HepG2 (cell line): ENCODE results near the gene NDRG3. TPM values are rescaled to one million over a fixed set of nuclear protein-coding genes. Genes with fewer than 3 reads are reported as not detected.
A peak's percentile ranks its signal among the peaks of the same experiment; 100 is the strongest.

Source experiments
- DMAP1 ChIP-seq: IDR thresholded peaks from 2 replicates; pipeline ENCODE4 v1.6.1; 2016
- ETV5 ChIP-seq: IDR thresholded peaks from 2 replicates; pipeline ENCODE4 v1.6.1; 2018; ENCODE audit warnings: missing biosample characterization, missing genetic modification reagents, inconsistent platforms, borderline replicate concordance
- FOXC1 ChIP-seq: sonication (generic); formaldehyde crosslinking; IDR thresholded peaks from 2 replicates; pipeline ENCODE4 v1.8.0; 2022; ENCODE audit warnings: mild to moderate bottlenecking, missing genetic modification reagents, borderline replicate concordance
- FOXO4 ChIP-seq: sonication (generic); formaldehyde crosslinking; conservative IDR thresholded peaks from 2 replicates; pipeline ENCODE4 v1.8.1; 2023; ENCODE audit warnings: missing genetic modification reagents
- GABPA ChIP-seq, 2 experiments: IDR thresholded peaks; 2 replicates each; pipeline ENCODE4 v1.6.1; 2011 to 2016; ENCODE audit warnings: low read depth in 2 of 2, low read length in 1 of 2, missing biosample characterization in 1 of 2, missing genetic modification characterization in 1 of 2
- HHEX ChIP-seq: IDR thresholded peaks from 2 replicates; pipeline ENCODE4 v1.6.1; 2016; ENCODE audit warnings: control low read depth
- HNF4G ChIP-seq, 2 experiments: sonication (generic) in 1 of 2; formaldehyde crosslinking in 1 of 2; IDR thresholded peaks; 2 replicates each; pipeline versions ENCODE4 v1.4.0 to v1.6.1; 2011 to 2020; ENCODE audit warnings: borderline replicate concordance in 2 of 2, low read depth in 2 of 2, mild to moderate bottlenecking in 2 of 2, low read length in 1 of 2, missing genetic modification reagents in 1 of 2, moderate library complexity in 1 of 2
- MAFG ChIP-seq: sonication (generic); formaldehyde crosslinking; IDR thresholded peaks from 2 replicates; pipeline ENCODE4 v1.5.1; 2020; ENCODE audit warnings: mild to moderate bottlenecking, missing genetic modification reagents
- NFAT5 ChIP-seq: sonication (generic); formaldehyde crosslinking; IDR thresholded peaks from 2 replicates; pipeline ENCODE4 v1.4.0; 2020; ENCODE audit warnings: missing genetic modification reagents
- POLR2G ChIP-seq: fragments of 200-400 bp; formaldehyde crosslinking; IDR thresholded peaks from 2 replicates; pipeline ENCODE4 v1.6.1; 2018; ENCODE audit warnings: mild to moderate bottlenecking, low read depth, low read length, moderate library complexity
- SP5 ChIP-seq: IDR thresholded peaks from 2 replicates; pipeline ENCODE4 v1.6.1; 2016; ENCODE audit warnings: low read depth, borderline replicate concordance
- SRY ChIP-seq: sonication (generic); formaldehyde crosslinking; IDR thresholded peaks from 2 replicates; pipeline ENCODE4 v1.8.0; 2022; ENCODE audit warnings: mild to moderate bottlenecking, missing genetic modification reagents
- ZNF124 ChIP-seq: sonication (generic); formaldehyde crosslinking; IDR thresholded peaks from 2 replicates; pipeline ENCODE4 v1.4.0; 2020; ENCODE audit warnings: missing genetic modification reagents
- ZNF33B ChIP-seq: sonication (generic); formaldehyde crosslinking; IDR thresholded peaks from 2 replicates; pipeline ENCODE4 v1.5.1; 2020; ENCODE audit warnings: mild to moderate bottlenecking, missing genetic modification reagents
- ZNF512 ChIP-seq: sonication (generic); formaldehyde crosslinking; IDR thresholded peaks from 2 replicates; pipeline ENCODE4 v1.4.0; 2020; ENCODE audit warnings: mild to moderate bottlenecking, missing genetic modification reagents
- ZNF563 ChIP-seq: sonication (generic); formaldehyde crosslinking; IDR thresholded peaks from 2 replicates; pipeline ENCODE4 v1.8.0; 2022; ENCODE audit warnings: mild to moderate bottlenecking, moderate library complexity, missing genetic modification reagents
- ZNF580 ChIP-seq: IDR thresholded peaks from 2 replicates; pipeline ENCODE4 v1.6.1; 2016; ENCODE audit warnings: low read depth, borderline replicate concordance
- ZNF703 ChIP-seq: sonication (generic); formaldehyde crosslinking; IDR thresholded peaks from 2 replicates; pipeline ENCODE4 v1.5.1; 2020; ENCODE audit warnings: missing genetic modification reagents, mild to moderate bottlenecking, moderate library complexity, borderline replicate concordance
- ZNF784 ChIP-seq: sonication (generic); formaldehyde crosslinking; IDR thresholded peaks from 2 replicates; pipeline ENCODE4 v1.5.1; 2020; ENCODE audit warnings: missing genetic modification reagents, mild to moderate bottlenecking, borderline replicate concordance
- ZSCAN31 ChIP-seq: sonication (generic); formaldehyde crosslinking; IDR thresholded peaks from 2 replicates; pipeline ENCODE4 v1.5.0; 2020; ENCODE audit warnings: low read depth, mild to moderate bottlenecking, missing genetic modification reagents
- polyA plus RNA-seq, 8 experiments: library from polyadenylated mRNA; depleted of rRNA in 3 of 8; stranded (reverse) in 7 of 8; unstranded in 1 of 8; fragments of >200 nt; fragmentation: Illumina TruSeq in 4 of 8; extraction: Trizol in 4 of 8; gene quantifications; 2 replicates each; pipeline versions ENCODE4 v1.2.1 to v1.2.3, GENCODE V29; 2011 to 2016; ENCODE audit warnings: low read depth in 4 of 8, missing spikeins in 1 of 8, mixed read lengths in 1 of 8; ENCODE audit not compliant: insufficient read depth in 1 of 8
- total RNA-seq, 5 experiments: library from RNA; depleted of rRNA; stranded (reverse); fragments of >200 nt; fragmentation: Illumina TruSeq; extraction: Trizol; gene quantifications; 2 replicates each; pipeline ENCODE4 v1.2.3, GENCODE V29; 2016; ENCODE audit warnings: low read depth in 1 of 5

The NDRG3 gene
- total and polyA plus RNA-seq, 2 of the 13 experiments (the other 11 are each of a cell fraction or from before 2014, with no cell fraction given), result 36.0 to 40.5 TPM

GRCh38 chr20:36633285-36633772 lies 112.6 kb downstream of the NDRG3 start (continued):
- no peak for TF ChIP-seq HNF4G (IDR thresholded peaks at IDR 0.05; ENCODE audit: borderline replicate concordance, low read depth, low read length)
- peak; percentile 33; the same call in 1 of the 2 replicates for TF ChIP-seq HNF4G (CRISPR knock-in tag; IDR thresholded peaks at IDR 0.05; ENCODE audit: borderline replicate concordance, low read depth)
- no peak for TF ChIP-seq POLR2G
- TF ChIP-seq ZNF563 (CRISPR knock-in tag), result 0 out of 2 replicates have a peak, but pooled peaks have one; percentile 60
- TF ChIP-seq GABPA (IDR thresholded peaks at IDR 0.05; ENCODE audit: low read depth, low read length), result no peak
- no peak for TF ChIP-seq GABPA (CRISPR knock-in tag; IDR thresholded peaks at IDR 0.05; ENCODE audit: low read depth)
- TF ChIP-seq FOXO4, result no peak
- TF ChIP-seq SP5 (CRISPR knock-in tag), result no peak; the same call in 1 of the 2 replicates
- TF ChIP-seq HHEX (CRISPR knock-in tag), result no peak
- no peak for TF ChIP-seq ZNF784 (CRISPR knock-in tag)
- no peak for TF ChIP-seq DMAP1 (CRISPR knock-in tag)
- no peak for TF ChIP-seq MAFG
- 0 out of 2 replicates have a peak, but pooled peaks have one; percentile 11 for TF ChIP-seq ETV5 (CRISPR knock-in tag)
- TF ChIP-seq SRY (CRISPR knock-in tag), result 0 out of 2 replicates have a peak, but pooled peaks have one; percentile 9
- TF ChIP-seq ZNF512, result peak; percentile 47
- TF ChIP-seq ZNF703 (CRISPR knock-in tag), result no peak
- 0 out of 2 replicates have a peak, but pooled peaks have one; percentile 8 for TF ChIP-seq ZNF580 (CRISPR knock-in tag)
- 0 out of 2 replicates have a peak, but pooled peaks have one; percentile 19 for TF ChIP-seq FOXC1 (CRISPR knock-in tag)
- TF ChIP-seq ZNF124 (CRISPR knock-in tag), result peak; percentile 12; the same call in 1 of the 2 replicates
- TF ChIP-seq ZSCAN31 (CRISPR knock-in tag), result no peak
- no peak for TF ChIP-seq ZNF33B (CRISPR knock-in tag)
- no peak for TF ChIP-seq NFAT5 (CRISPR knock-in tag)
